GM12872 (cell line): ENCODE results near the gene POLA1.

ENCODE experiments used
- CTCF ChIP-seq: IDR thresholded peaks from 3 replicates; pipeline ENCODE4 v1.5.1; 2011; ENCODE audit warnings: low read depth, mild to moderate bottlenecking, low read length, moderate library complexity; ENCODE audit not compliant: insufficient read depth

POLA1 gene

DNA sequence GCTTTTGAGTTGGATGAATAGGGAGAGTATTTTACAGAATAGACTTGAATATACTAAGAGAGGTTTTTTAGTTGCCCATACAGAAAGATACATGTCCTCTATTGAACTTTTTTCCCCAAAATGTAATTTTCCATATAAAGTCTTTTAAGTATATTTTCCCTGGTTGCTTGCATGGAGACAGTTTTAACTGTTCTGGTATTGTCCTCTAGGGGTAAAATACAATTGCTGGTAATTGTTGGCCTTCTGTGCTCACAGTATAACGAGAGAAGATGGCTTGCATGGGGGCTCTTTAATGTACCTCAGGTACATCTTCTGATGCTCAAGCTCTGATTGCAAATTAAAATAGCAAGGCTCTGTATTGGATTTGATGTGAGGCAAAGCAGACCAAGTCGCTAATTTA is 186.0 kb downstream of the POLA1 start:
- no peak for TF ChIP-seq CTCF

DNA sequence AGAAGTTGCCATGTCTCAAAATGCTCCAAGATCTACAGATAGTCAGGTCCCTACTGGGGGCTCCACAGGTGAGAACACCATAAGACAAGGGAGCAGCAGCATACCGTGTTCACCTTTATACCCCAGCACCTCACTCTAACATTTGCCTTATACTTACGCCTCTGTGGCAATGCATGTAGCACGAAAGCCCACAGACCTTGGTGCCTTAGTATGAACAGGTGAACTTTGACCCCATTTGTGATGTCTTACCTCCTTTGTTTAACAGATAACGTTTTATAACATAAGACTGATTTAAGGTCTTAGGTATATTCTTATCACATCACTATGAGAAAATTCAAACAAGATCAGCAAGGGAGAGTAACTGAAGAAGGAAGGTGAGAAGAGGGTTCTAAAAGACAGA is 193.2 kb downstream of the POLA1 start:
- no peak for TF ChIP-seq CTCF

DNA sequence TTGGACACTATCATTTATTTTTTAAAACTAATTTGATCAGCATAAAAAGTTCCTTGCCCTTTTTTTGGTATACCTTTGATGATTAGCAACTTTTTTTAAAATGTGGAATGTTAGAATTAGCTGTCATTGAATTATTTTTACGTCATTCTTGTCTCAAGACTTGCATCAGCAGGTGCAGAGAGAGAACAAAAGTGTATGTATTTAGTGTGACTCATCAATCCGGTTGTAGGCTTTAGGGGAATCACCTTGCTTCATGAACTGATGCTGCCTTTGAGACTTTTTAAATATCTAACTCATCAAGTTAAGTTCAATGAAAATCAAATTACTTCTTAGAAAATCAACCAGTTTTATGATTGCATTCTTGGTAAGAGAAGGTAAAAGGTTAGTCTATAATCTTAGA is 197.0 kb downstream of the POLA1 start:
- TF ChIP-seq CTCF, result no peak

DNA sequence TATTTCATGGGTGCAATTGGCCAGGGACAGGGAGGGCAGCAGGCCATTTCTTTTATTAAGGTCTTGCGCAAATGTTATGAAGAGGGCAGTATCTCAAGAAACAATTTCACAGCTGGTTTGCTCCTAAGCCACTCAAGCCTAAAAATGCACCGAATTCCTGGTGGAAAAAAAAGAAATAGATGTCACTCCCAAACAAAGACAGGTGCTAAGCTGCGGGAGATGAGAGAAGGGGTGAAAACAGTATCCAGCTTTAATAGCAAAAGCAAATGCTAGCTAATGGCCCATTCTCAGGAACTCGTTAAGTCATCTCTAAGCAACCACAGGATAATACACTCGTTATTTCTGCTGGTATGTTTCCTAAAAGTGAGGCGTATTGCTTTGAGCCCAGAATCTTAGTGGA is 205.7 kb downstream of the POLA1 start:
- TF ChIP-seq CTCF, result no peak

DNA sequence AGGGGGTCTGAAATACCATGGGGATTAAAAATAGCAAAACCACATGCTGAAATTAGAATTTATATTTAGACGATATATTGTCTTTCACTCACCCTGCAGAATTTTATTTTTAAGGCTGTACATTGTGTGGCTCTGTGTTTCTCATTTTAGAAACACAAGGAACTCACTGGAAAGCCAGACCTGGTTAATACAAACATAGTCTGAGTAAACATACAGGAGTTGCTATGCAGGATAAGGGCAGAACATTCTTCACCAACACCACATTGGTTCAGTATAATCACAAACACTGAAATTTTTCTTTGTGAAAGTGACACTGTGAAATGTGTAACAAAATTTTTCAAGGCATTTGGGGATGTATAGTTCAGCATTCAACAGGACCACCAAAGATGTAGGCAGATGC is 206.5 kb downstream of the POLA1 start:
- no peak for TF ChIP-seq CTCF

GRCh38 chrX:24902806-24903205 is 209.1 kb downstream of the POLA1 start:
- no peak for TF ChIP-seq CTCF

- TF ChIP-seq CTCF, result no peak
These were observed 225.0 kb downstream of the POLA1 start for GRCh38 chrX:24918715-24919114.

DNA sequence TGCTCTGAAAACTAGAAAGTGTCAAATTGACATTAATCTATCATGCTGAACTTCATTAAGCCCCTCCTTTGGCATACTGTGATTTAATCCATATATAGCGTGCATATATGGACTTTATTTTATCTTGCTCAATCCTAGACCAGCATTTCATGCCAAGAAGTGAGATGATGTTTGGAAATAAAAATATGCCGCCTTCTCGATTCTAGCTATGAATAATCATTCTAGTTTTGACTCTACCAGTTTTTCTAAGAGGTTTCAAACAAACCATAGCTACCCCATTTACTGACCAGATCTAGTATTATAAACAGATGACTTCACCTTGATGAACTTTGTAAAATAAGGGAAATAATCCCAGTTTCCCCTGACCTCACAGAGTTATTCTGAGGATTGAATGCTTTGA is 227.1 kb downstream of the POLA1 start:
- TF ChIP-seq CTCF, result no peak
